Breast epithelium (tissue), 4 donors: ENCODE data around the gene DEK. TPM values are rescaled to one million over a fixed set of nuclear protein-coding genes. Genes with fewer than 3 reads are reported as not detected.

Experiments
- DNase-seq, 2 donors: peaks; one replicate each; pipeline ENCODE4 v3.0.0-alpha.2; 2019; ENCODE audit warnings: low spot score in 2 of 2
- H3K27ac ChIP-seq, 2 donors: fragments of 200-600 bp; sonication (generic) in 1 of 2; one replicate each; pipeline ENCODE4 v1.5.1; 2016 to 2019; ENCODE audit warnings: mild to moderate bottlenecking in 1 of 2
- H3K27me3 ChIP-seq, 2 donors: fragments of 200-600 bp; sonication (generic) in 1 of 2; one replicate each; pipeline versions ENCODE4 v1.5.1 to v1.6.0; 2017 to 2019; ENCODE audit warnings: control low read depth in 1 of 2, mild to moderate bottlenecking in 1 of 2
- H3K36me3 ChIP-seq: fragments of 200-600 bp; one replicate; pipeline ENCODE4 v1.5.1; 2019
- H3K4me1 ChIP-seq, 2 donors: fragments of 200-600 bp; sonication (generic); one replicate each; pipeline ENCODE4 v1.5.1; 2016 to 2019; ENCODE audit warnings: control low read depth in 1 of 2
- H3K4me3 ChIP-seq, 3 donors: fragments of 200-600 bp; sonication (generic); 1 replicate in 2 of 3; 2 replicates in 1 of 3; pipeline ENCODE4 v1.5.1; 2016 to 2019; ENCODE audit warnings: mild to moderate bottlenecking in 3 of 3, moderate library complexity in 2 of 3
- H3K9me3 ChIP-seq, 2 donors: fragments of 200-600 bp; sonication (generic) in 1 of 2; one replicate each; pipeline ENCODE4 v1.5.1; 2016 to 2019; ENCODE audit warnings: control low read depth in 1 of 2
- CTCF ChIP-seq, 3 donors: fragments of 450-650 bp; IDR thresholded peaks; one replicate each; pipeline ENCODE4 v1.5.1; 2016 to 2017; ENCODE audit warnings: antibody characterized with exemption in 3 of 3, mild to moderate bottlenecking in 3 of 3, moderate library complexity in 3 of 3
- POLR2A ChIP-seq: fragments of 450-650 bp; IDR thresholded peaks from one replicate; pipeline ENCODE4 v1.6.1; 2016; ENCODE audit warnings: antibody characterized with exemption, mild to moderate bottlenecking, moderate library complexity
- POLR2AphosphoS5 ChIP-seq, 3 donors: sonication (generic); formaldehyde crosslinking; IDR thresholded peaks; one replicate each; pipeline ENCODE4 v1.6.1; 2017; ENCODE audit warnings: antibody characterized with exemption in 3 of 3
- intact Hi-C: fragments of 100-400 bp; cut with DNase I; formaldehyde crosslinking; loops from one replicate; pipeline ENCODE4 v1.15.1; 2023; ENCODE audit warnings: low total_unique reads
- total RNA-seq, 3 donors: library from RNA; depleted of rRNA; stranded (reverse); fragments of >200 nt; gene quantifications; one replicate each; pipeline ENCODE4 v1.1.0, GENCODE V29; 2016

The DEK gene
- total RNA-seq, 3 donors from 2014 or later = 107 to 162 (median 125) TPM

- H3K4me3 ChIP-seq = no peak overlapping the region
- no peaks in the 10 kb centered on the region for H3K4me1 ChIP-seq
- peaks cover 3% of the 10 kb centered on the region for H3K36me3 ChIP-seq
- H3K27me3 ChIP-seq = no peaks in the 10 kb centered on the region
- intact Hi-C loops = no loop called here
- DNase-seq = no peak
- no peak overlapping the region for H3K27ac ChIP-seq
- H3K9me3 ChIP-seq = no peaks in the 10 kb centered on the region
- TF ChIP-seq POLR2AphosphoS5 (IDR thresholded peaks at IDR 0.05) (no peak), CTCF (IDR thresholded peaks at IDR 0.05) (no peak), POLR2A (no peak)
Measured at GRCh38 chr6:18203786-18204185, 60.5 kb downstream of the DEK start.

GRCh38 chr6:18192026-18192425 lies 72.3 kb downstream of the DEK start:
- Histone ChIP-seq H3K4me1 (no peaks in the 10 kb centered on the region), H3K36me3 (peaks cover 3% of the 10 kb centered on the region), H3K9me3 (no peaks in the 10 kb centered on the region), H3K4me3 (no peak overlapping the region), H3K27ac (no peak overlapping the region), H3K27me3 (no peaks in the 10 kb centered on the region)
- TF ChIP-seq POLR2A (no peak), POLR2AphosphoS5 (IDR thresholded peaks at IDR 0.05) (no peak), CTCF (IDR thresholded peaks at IDR 0.05) (no peak)
- intact Hi-C loops = no loop called here
- DNase-seq = no peak

GRCh38 chr6:18189196-18189595 lies 75.1 kb downstream of the DEK start:
- no peak for DNase-seq
- Histone ChIP-seq H3K27ac (no peak overlapping the region), H3K4me3 (no peak overlapping the region), H3K9me3 (no peaks in the 10 kb centered on the region), H3K4me1 (no peaks in the 10 kb centered on the region), H3K27me3 (no peaks in the 10 kb centered on the region), H3K36me3 (peaks cover 3% of the 10 kb centered on the region)
- TF ChIP-seq POLR2A (no peak), POLR2AphosphoS5 (IDR thresholded peaks at IDR 0.05) (no peak), CTCF (IDR thresholded peaks at IDR 0.05) (no peak)
- intact Hi-C loops = no loop called here

- no peaks in the 10 kb centered on the region for H3K4me1 ChIP-seq
- intact Hi-C loops = no loop called here
- TF ChIP-seq POLR2A = no peak
- H3K4me3 ChIP-seq = no peak overlapping the region
- no peak for DNase-seq
- H3K27ac ChIP-seq = no peak overlapping the region
- no peaks in the 10 kb centered on the region for H3K9me3 ChIP-seq
- H3K36me3 ChIP-seq = peaks cover 3% of the 10 kb centered on the region
- no peaks in the 10 kb centered on the region for H3K27me3 ChIP-seq
Measured at GRCh38 chr6:18187701-18188100, 76.6 kb downstream of the DEK start.

- Histone ChIP-seq H3K9me3 (no peaks in the 10 kb centered on the region), H3K36me3 (peaks cover 3% of the 10 kb centered on the region), H3K27ac (no peak overlapping the region), H3K4me1 (no peaks in the 10 kb centered on the region), H3K4me3 (no peak overlapping the region), H3K27me3 (no peaks in the 10 kb centered on the region)
- TF ChIP-seq POLR2A (no peak), POLR2AphosphoS5 (IDR thresholded peaks at IDR 0.05) (no peak), CTCF (IDR thresholded peaks at IDR 0.05) (no peak)
- intact Hi-C loops = no loop called here
- no peak for DNase-seq
Measured at GRCh38 chr6:18186540-18187250, 77.6 kb downstream of the DEK start.
